ENCODE data around the gene SHF. TPM values are rescaled to one million over a fixed set of nuclear protein-coding genes. Genes with fewer than 3 reads are reported as not detected.
A peak's percentile ranks its signal among the peaks of the same experiment; 100 is the strongest.

The SHF gene
- total and polyA plus RNA-seq, 2 experiments from 2014 or later, result 0.32 to 0.93 TPM

- no peak for DNase-seq
- Histone ChIP-seq H3F3A (ENCODE audit: insufficient read depth) (no peaks in the 10 kb centered on the region), H3K36me3 (ENCODE audit: low read depth) (no peaks in the 10 kb centered on the region), H3K27me3 (replicated peaks; ENCODE audit: insufficient read depth) (peaks cover 11% of the 10 kb centered on the region), H3K9me2 (ENCODE audit: insufficient read depth) (no peaks in the 10 kb centered on the region), H3K9ac (no peak overlapping the region), H2AFZ (no peak overlapping the region), H3K27ac (no peak overlapping the region), H3K9me3 (ENCODE audit: low read depth) (no peaks in the 10 kb centered on the region), H3K4me1 (ENCODE audit: insufficient read depth) (no peaks in the 10 kb centered on the region), H3K4me3 (no peak overlapping the region), H3K79me2 (ENCODE audit: insufficient read depth) (no peaks in the 10 kb centered on the region), H4K20me1 (ENCODE audit: insufficient read depth) (no peaks in the 10 kb centered on the region), H3K4me2 (ENCODE audit: unreplicated experiment) (no peak overlapping the region)
- TF ChIP-seq EZH2phosphoT487 (IDR thresholded peaks at IDR 0.05; ENCODE audit: insufficient read depth, low read depth) (no peak), EZH2 (IDR thresholded peaks at IDR 0.05; ENCODE audit: insufficient read depth, poor library complexity, severe bottlenecking) (no peak)
- in situ Hi-C loops (cut with MboI), result no loop called here
- 72 to 82% methylated on average over 5 of the region's 5 CpGs for WGBS, 2 experiments (ENCODE audit: low coverage in 1 of 2, low lambda C conversion rate in 2 of 2, missing lambda C conversion rate in 2 of 2)
Observed at GRCh38 chr15:45133561-45133920, 54.2 kb downstream of the SHF start.

- H3K4me3 ChIP-seq, result no peak overlapping the region
- H3K79me2 ChIP-seq (ENCODE audit: insufficient read depth), result no peaks in the 10 kb centered on the region
- WGBS, 2 experiments (ENCODE audit: low coverage in 1 of 2, low lambda C conversion rate in 2 of 2, missing lambda C conversion rate in 2 of 2), result 60 to 61% methylated on average over 3 of the region's 3 CpGs
- H3K27me3 ChIP-seq (replicated peaks; ENCODE audit: insufficient read depth), result peaks cover 15% of the 10 kb centered on the region
- in situ Hi-C loops (cut with MboI), result no loop called here
- H3K4me1 ChIP-seq (ENCODE audit: insufficient read depth), result no peaks in the 10 kb centered on the region
- H2AFZ ChIP-seq, result no peak overlapping the region
- H3K9me2 ChIP-seq (ENCODE audit: insufficient read depth), result no peaks in the 10 kb centered on the region
- no peaks in the 10 kb centered on the region for H3F3A ChIP-seq (ENCODE audit: insufficient read depth)
- no peak overlapping the region for H3K4me2 ChIP-seq (ENCODE audit: unreplicated experiment)
- no peaks in the 10 kb centered on the region for H3K9me3 ChIP-seq (ENCODE audit: low read depth)
- no peak for TF ChIP-seq EZH2phosphoT487 (IDR thresholded peaks at IDR 0.05; ENCODE audit: insufficient read depth, low read depth)
- TF ChIP-seq EZH2 (IDR thresholded peaks at IDR 0.05; ENCODE audit: insufficient read depth, poor library complexity, severe bottlenecking), result no peak
- no peaks in the 10 kb centered on the region for H3K36me3 ChIP-seq (ENCODE audit: low read depth)
- no peak overlapping the region for H3K9ac ChIP-seq
- H4K20me1 ChIP-seq (ENCODE audit: insufficient read depth), result no peaks in the 10 kb centered on the region
- DNase-seq, result peak; percentile 24
- no peak overlapping the region for H3K27ac ChIP-seq
Observed at GRCh38 chr15:45132844-45133560, 54.8 kb downstream of the SHF start.

- Histone ChIP-seq H3K9me2 (ENCODE audit: insufficient read depth) (no peaks in the 10 kb centered on the region), H3K27ac (no peak overlapping the region), H3K9ac (no peak overlapping the region), H3K79me2 (ENCODE audit: insufficient read depth) (no peaks in the 10 kb centered on the region), H3K4me1 (ENCODE audit: insufficient read depth) (no peaks in the 10 kb centered on the region), H2AFZ (no peak overlapping the region), H3K36me3 (ENCODE audit: low read depth) (no peaks in the 10 kb centered on the region), H3K4me2 (ENCODE audit: unreplicated experiment) (no peak overlapping the region), H4K20me1 (ENCODE audit: insufficient read depth) (no peaks in the 10 kb centered on the region), H3K4me3 (no peak overlapping the region), H3F3A (ENCODE audit: insufficient read depth) (no peaks in the 10 kb centered on the region), H3K9me3 (ENCODE audit: low read depth) (no peaks in the 10 kb centered on the region), H3K27me3 (replicated peaks; ENCODE audit: insufficient read depth) (peaks cover 15% of the 10 kb centered on the region)
- no peak for DNase-seq
- 94% methylated on average over 3 of the region's 3 CpGs for WGBS, 2 experiments (ENCODE audit: low coverage in 1 of 2, low lambda C conversion rate in 2 of 2, missing lambda C conversion rate in 2 of 2)
- in situ Hi-C loops (cut with MboI), result no loop called here
- TF ChIP-seq EZH2phosphoT487 (IDR thresholded peaks at IDR 0.05; ENCODE audit: insufficient read depth, low read depth), result no peak
- no peak for TF ChIP-seq EZH2 (IDR thresholded peaks at IDR 0.05; ENCODE audit: insufficient read depth, poor library complexity, severe bottlenecking)
Observed at GRCh38 chr15:45131510-45131909, 56.3 kb downstream of the SHF start.

- in situ Hi-C loops (cut with MboI), result no loop called here
- no peak overlapping the region for H3K4me2 ChIP-seq (ENCODE audit: unreplicated experiment)
- H3F3A ChIP-seq (ENCODE audit: insufficient read depth), result no peaks in the 10 kb centered on the region
- no peaks in the 10 kb centered on the region for H3K36me3 ChIP-seq (ENCODE audit: low read depth)
- no peak for DNase-seq
- H3K4me3 ChIP-seq, result no peak overlapping the region
- TF ChIP-seq EZH2phosphoT487 (IDR thresholded peaks at IDR 0.05; ENCODE audit: insufficient read depth, low read depth) (no peak), EZH2 (IDR thresholded peaks at IDR 0.05; ENCODE audit: insufficient read depth, poor library complexity, severe bottlenecking) (no peak)
- no peaks in the 10 kb centered on the region for H3K4me1 ChIP-seq (ENCODE audit: insufficient read depth)
- no peaks in the 10 kb centered on the region for H4K20me1 ChIP-seq (ENCODE audit: insufficient read depth)
- 70 to 73% methylated on average over 7 of the region's 7 CpGs for WGBS, 2 experiments (ENCODE audit: low coverage in 1 of 2, low lambda C conversion rate in 2 of 2, missing lambda C conversion rate in 2 of 2)
- peaks cover 15% of the 10 kb centered on the region for H3K27me3 ChIP-seq (replicated peaks; ENCODE audit: insufficient read depth)
- no peak overlapping the region for H3K9ac ChIP-seq
- H3K9me3 ChIP-seq (ENCODE audit: low read depth), result no peaks in the 10 kb centered on the region
- H3K9me2 ChIP-seq (ENCODE audit: insufficient read depth), result no peaks in the 10 kb centered on the region
- H3K27ac ChIP-seq, result no peak overlapping the region
- no peaks in the 10 kb centered on the region for H3K79me2 ChIP-seq (ENCODE audit: insufficient read depth)
- no peak overlapping the region; the same call in 1 of the 2 replicates for H2AFZ ChIP-seq
Observed at GRCh38 chr15:45130291-45131000, 57.3 kb downstream of the SHF start.
